HEK293T (cell line): Measurements from ENCODE around the gene TNFAIP8L1.

Experiments used
- ELF4 ChIP-seq: fragments of 450-650 bp; IDR thresholded peaks from 2 replicates; pipeline ENCODE4 v1.6.1; 2017; ENCODE audit warnings: antibody characterized with exemption
- FOXM1 ChIP-seq: fragments of 450-650 bp; IDR thresholded peaks from 2 replicates; pipeline ENCODE4 v1.6.1; 2017; ENCODE audit warnings: mild to moderate bottlenecking, borderline replicate concordance

DNA sequence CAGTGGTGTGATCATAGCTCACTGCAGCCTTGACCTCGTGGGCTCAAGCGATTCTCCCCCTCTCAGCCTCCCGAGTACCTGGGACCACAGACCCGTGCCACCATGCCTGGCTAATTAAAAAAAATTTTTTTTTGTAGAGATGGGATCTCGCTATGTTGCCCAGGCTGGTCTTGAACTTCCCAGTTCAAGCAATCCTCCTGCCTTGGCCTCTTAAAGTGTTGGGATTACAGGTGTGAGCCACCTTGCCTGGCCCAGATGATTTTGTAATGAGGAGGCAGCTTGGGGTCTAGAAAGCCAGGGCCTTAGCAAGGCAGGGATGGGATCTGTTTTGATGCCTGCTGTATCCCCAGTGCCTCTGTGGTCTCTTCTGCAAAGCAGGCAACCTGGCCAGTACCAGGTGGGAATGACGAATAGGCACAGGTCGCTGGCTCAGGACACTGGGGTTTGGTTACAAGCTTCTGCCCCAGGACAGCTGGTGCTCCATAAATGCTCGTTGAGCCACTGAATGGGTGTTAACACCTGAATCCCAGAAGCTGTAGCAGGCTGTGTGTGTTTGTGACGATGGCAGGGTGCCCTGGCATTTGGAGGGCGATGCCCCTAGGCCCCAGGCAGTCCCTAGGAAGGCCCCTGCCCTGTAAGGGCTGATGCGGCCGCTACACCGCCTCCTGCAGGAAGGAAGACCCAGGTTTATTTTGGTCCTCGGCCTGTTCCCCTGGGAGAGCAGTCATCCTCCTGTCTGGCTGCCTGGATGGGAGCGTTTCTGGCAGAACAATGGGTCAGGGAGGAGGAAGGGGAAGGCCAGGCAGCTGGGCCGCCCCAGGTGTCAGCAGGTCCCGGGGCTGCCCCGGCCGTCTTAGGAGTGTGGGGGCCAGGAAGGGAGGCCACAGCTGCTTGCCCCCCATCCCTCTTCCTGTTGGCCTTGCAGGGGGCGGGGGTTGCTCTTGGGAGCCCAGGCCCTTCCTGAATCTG, 8.6 kb downstream of the TNFAIP8L1 start:
- TF ChIP-seq ELF4 (no peak), FOXM1 (no peak)
